ENCODE data around the gene NLRP6. TPM values are rescaled to one million over a fixed set of nuclear protein-coding genes. Genes with fewer than 3 reads are reported as not detected.

Gene NLRP6
- polyA plus RNA-seq, 3 donors = 0.10 to 0.51 (median 0.24) TPM

DNA sequence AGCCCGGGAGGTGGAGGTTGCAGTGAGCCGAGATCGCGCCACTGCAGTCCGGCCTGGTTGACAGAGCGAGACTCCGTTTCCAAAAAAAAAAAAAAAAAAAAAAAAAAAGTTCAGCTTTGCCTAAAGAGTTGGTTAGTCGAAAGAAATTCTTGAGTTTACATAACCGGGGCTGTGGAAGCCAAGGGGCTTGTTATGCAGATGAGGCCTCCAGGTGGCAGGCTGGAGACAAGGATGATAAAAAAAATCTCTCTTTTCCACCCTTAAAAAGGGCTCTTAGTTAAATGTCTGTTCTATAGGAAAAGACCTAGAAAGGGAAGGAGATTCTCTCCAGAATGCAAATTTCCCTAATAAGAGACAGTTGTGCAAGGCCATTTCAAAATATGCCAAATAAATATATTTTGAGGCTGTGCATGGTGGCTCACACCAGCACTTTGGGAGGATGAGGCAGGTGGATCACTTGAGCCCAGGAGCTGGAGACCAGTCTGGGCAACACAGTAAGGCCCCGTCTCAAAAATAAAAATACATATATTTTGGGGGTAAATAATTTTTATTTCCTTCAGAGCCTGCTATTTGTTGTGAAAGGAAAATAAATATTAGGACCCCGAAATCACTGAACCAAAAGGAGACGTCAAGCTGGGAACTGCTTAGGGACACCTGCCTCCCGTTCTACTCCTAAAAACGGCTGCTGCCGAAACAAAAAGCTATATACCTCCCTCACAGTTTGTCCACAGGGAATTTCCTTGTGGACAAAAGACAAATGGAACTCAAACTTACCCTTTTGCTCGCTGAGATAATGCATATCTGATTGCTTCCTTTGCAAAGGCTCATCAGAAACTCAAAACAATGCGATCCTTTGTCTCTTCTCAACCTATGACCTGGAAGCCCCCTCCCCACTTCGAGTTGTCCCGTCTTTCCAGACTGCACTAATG is 27.0 kb downstream of the NLRP6 start:
- Histone ChIP-seq H3K27ac (ENCODE audit: low read depth in 1 of 2, low read length in 2 of 2) (no peak overlapping the region), H3K27me3 (ENCODE audit: control insufficient read depth in 2 of 2, insufficient read depth in 2 of 2, low read length in 2 of 2) (peaks cover 0 to 5% of the 10 kb centered on the region in 2 donors), H3K4me2 (replicated peaks; ENCODE audit: extremely low read depth, low read length, poor library complexity, severe bottlenecking) (no peak overlapping the region), H3K9ac (ENCODE audit: insufficient read depth, low read length, poor library complexity, severe bottlenecking) (no peak overlapping the region), H3K9me3 (replicated peaks in 1 of 2; ENCODE audit: control insufficient read depth in 1 of 2, insufficient read depth in 1 of 2, low read length in 2 of 2) (no peaks in the 10 kb centered on the region), H4K20me1 (ENCODE audit: insufficient read depth, low read length) (no peaks in the 10 kb centered on the region), H3K4me3 (replicated peaks in 1 of 3; ENCODE audit: low read depth in 2 of 3, low read length in 3 of 3) (no peak overlapping the region), H3K36me3 (replicated peaks in 1 of 2; ENCODE audit: control insufficient read depth in 1 of 2, insufficient read depth in 2 of 2, low read length in 2 of 2) (no peaks in the 10 kb centered on the region), H3K79me2 (ENCODE audit: insufficient read depth, low read length) (peaks cover 15% of the 10 kb centered on the region), H2AFZ (ENCODE audit: insufficient read depth, low read depth, low read length, poor library complexity, severe bottlenecking) (no peak overlapping the region), H3K4me1 (ENCODE audit: control insufficient read depth in 1 of 2, insufficient read depth in 2 of 2, low read length in 2 of 2) (peaks cover 33 to 51% of the 10 kb centered on the region in 2 donors)
- H3K36me3 Mint-ChIP-seq = peaks cover 5 to 7% of the 10 kb centered on the region in 2 donors
- H3K27me3 Mint-ChIP-seq (ENCODE audit: low read depth in 3 of 3) = peaks cover 18 to 22% (median 20%) of the 10 kb centered on the region in 3 donors
- intact Hi-C loops (cut with micrococcal nuclease) = loop anchor here (5.0 to 10.0 kb wide), 3 partner anchors 38 to 53 kb away; no protein-coding TSS in a partner anchor
- peak overlapping the region in 1 of 7 donors; percentile 45 for H3K27ac Mint-ChIP-seq
- H3K9me3 Mint-ChIP-seq = peaks cover 0 to 4% (median 0%) of the 10 kb centered on the region in 7 donors
- H3K4me3 Mint-ChIP-seq = no peak overlapping the region
- DNase-seq = peak in 2 of 3 donors; percentile 34 to 44
- H3K4me1 Mint-ChIP-seq = peaks cover 42% of the 10 kb centered on the region
- WGBS (ENCODE audit: insufficient coverage) = 80% methylated on average over 7 of the region's 19 CpGs
- TF ChIP-seq CTCF (IDR thresholded peaks at IDR 0.05) = peak; percentile 73

GRCh38 chr11:305844-306211 is 27.6 kb downstream of the NLRP6 start:
- Histone ChIP-seq H3K4me2 (replicated peaks; ENCODE audit: extremely low read depth, low read length, poor library complexity, severe bottlenecking) (no peak overlapping the region), H2AFZ (ENCODE audit: insufficient read depth, low read depth, low read length, poor library complexity, severe bottlenecking) (no peak overlapping the region), H3K9me3 (replicated peaks in 1 of 2; ENCODE audit: control insufficient read depth in 1 of 2, insufficient read depth in 1 of 2, low read length in 2 of 2) (no peaks in the 10 kb centered on the region), H3K79me2 (ENCODE audit: insufficient read depth, low read length) (peaks cover 15% of the 10 kb centered on the region), H3K4me3 (replicated peaks in 1 of 3; ENCODE audit: low read depth in 2 of 3, low read length in 3 of 3) (no peak overlapping the region), H4K20me1 (ENCODE audit: insufficient read depth, low read length) (no peaks in the 10 kb centered on the region), H3K27ac (ENCODE audit: low read depth in 1 of 2, low read length in 2 of 2) (no peak overlapping the region), H3K36me3 (replicated peaks in 1 of 2; ENCODE audit: control insufficient read depth in 1 of 2, insufficient read depth in 2 of 2, low read length in 2 of 2) (no peaks in the 10 kb centered on the region), H3K9ac (ENCODE audit: insufficient read depth, low read length, poor library complexity, severe bottlenecking) (no peak overlapping the region), H3K27me3 (ENCODE audit: control insufficient read depth in 2 of 2, insufficient read depth in 2 of 2, low read length in 2 of 2) (peaks cover 0 to 5% of the 10 kb centered on the region in 2 donors), H3K4me1 (ENCODE audit: control insufficient read depth in 1 of 2, insufficient read depth in 2 of 2, low read length in 2 of 2) (peaks cover 33 to 51% of the 10 kb centered on the region in 2 donors)
- peaks cover 42% of the 10 kb centered on the region for H3K4me1 Mint-ChIP-seq
- peaks cover 0 to 4% (median 0%) of the 10 kb centered on the region in 7 donors for H3K9me3 Mint-ChIP-seq
- intact Hi-C loops (cut with micrococcal nuclease) = loop anchor here (2.0 to 10.0 kb wide), 4 partner anchors 15 to 54 kb away; partner anchors contain the start of gene IFITM3 (in 1 of the 2)
- 95% methylated on average over 10 of the region's 10 CpGs for WGBS (ENCODE audit: insufficient coverage)
- no peak for TF ChIP-seq CTCF (IDR thresholded peaks at IDR 0.05)
- H3K4me3 Mint-ChIP-seq = no peak overlapping the region
- no peak for DNase-seq
- H3K27ac Mint-ChIP-seq = peak overlapping the region in 2 of 7 donors; percentile 45 to 50
- peaks cover 12 to 19% (median 14%) of the 10 kb centered on the region in 3 donors for H3K27me3 Mint-ChIP-seq (ENCODE audit: low read depth in 3 of 3)
- peaks cover 5 to 7% of the 10 kb centered on the region in 2 donors for H3K36me3 Mint-ChIP-seq

Measured in CD14-positive monocyte (primary cell).